A204.1 (cell line): ENCODE measurements around the gene RASA3.
"Not testable (repeated sequence)": the region's sequence is repeated elsewhere in the genome, so short reads cannot be mapped to it uniquely, and the experiment has no call there.

Experiments used
- FAIRE-seq: peaks from 2 replicates; lab custom pipeline; 2012; peaks lifted over from hg19 to GRCh38; lab: Jason Lieb, UNC

Gene RASA3

DNA sequence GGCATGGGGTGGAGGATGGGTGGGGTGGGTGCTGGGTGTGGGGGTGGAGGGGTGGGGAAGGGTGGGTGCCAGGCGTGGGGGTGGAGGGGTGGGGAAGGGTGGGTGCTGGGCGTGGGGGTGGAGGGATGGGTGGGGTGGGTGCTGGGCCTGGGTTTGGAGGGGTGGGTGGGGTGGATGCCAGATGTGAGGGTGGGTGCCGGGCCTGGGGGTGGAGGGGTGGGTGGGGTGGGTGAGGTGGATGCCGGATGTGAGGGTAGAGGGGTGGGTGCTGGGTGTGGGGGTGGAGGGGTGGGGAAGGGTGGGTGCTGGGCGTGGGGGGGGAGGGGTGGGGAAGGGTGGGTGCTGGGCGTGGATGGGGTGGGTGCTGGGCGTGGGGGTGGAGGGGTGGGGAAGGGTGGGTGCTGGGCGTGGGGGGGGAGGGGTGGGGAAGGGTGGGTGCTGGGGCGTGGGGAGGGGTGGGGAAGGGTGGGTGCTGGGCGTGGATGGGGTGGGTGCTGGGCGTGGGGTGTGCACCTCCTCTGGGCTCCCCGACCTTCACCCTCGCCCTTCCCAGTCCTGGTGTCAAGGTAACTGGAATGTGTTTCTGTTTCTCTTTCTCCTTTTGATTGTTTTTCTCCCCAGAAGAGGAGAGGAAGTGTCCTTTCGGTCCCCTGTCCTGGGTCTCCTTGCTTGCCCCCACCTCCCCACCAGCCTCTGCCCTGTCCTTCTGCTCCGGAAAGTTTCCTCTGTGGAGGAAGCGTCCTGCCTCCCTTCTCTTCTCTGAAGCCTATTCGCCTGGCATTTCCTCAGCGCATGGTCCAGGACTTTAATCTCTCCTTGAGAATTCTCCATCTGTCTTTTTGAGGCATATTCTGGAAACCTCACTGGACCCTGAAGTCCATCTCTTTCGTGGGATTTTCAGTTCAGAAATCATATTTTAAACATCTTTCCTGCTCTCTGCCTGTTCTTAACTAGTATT is 23.8 kb upstream of the RASA3 start:
- no peak for FAIRE-seq

DNA sequence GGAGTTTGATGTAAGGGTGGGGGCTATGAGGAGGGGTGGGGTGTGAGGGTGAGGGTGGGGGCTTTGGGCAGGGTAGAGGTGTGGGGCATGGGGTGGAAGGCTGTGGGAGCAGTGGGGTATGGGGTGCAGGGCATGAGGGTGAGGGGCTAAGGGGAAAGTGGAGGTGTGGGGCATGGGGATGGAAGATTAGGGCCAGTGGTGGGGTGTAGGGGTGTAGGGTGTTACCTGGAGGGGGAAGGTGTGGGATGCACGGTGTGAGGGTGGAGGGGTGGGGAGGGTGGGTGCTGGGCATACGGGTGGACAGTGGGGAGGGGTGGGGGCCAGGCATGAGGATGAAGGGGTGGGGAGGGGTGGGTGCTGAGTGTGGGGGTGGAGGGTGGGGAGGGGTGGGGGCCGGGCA is 22.9 kb upstream of the RASA3 start:
- no peak for FAIRE-seq

DNA sequence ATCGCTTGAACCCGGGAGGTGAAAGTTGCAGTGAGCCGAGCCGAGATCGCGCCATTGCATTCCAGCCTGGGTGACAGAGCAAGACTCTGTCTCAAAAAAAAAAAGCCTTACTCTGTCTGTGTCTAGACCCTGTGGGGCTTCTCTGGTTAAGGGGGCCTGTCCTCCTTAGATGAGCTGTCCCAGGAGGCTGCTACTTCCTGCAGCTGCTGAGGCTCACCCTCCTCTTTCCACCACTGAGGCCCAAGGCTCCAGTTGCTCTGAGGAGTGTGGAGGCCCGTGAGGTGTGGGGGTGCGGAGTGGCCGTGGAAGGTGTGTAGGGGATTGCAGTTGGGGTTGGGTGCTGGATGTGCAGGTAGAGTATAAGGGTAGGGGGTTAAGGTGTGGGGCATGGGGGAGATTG is 22.1 kb upstream of the RASA3 start:
- no peak for FAIRE-seq

DNA sequence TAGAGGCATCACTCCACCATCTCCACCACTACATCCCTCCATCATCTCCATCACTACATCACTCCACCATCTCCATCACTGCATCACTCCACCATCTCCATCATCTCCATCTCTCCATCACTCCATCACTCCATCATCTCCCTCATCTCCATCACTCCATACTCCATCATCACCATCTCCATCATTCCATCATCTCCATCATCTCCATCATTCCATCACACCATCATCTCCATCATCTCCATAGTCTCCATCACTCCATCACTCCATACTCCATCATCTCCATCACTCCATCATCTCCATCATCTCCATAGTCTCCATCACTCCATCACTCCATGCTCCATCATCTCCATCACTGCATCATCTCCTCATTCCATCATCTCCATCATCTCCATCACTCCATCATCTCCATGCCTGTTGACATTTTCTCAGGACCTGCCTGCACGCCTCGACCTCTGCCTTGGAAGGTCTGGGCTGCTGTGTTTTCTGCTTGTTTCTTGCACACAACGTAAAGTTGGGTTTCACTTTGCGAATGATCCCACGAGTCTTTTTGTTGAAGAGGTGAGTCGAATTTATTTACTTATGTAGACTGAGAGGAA is 21.2 kb upstream of the RASA3 start:
- no peak for FAIRE-seq

DNA sequence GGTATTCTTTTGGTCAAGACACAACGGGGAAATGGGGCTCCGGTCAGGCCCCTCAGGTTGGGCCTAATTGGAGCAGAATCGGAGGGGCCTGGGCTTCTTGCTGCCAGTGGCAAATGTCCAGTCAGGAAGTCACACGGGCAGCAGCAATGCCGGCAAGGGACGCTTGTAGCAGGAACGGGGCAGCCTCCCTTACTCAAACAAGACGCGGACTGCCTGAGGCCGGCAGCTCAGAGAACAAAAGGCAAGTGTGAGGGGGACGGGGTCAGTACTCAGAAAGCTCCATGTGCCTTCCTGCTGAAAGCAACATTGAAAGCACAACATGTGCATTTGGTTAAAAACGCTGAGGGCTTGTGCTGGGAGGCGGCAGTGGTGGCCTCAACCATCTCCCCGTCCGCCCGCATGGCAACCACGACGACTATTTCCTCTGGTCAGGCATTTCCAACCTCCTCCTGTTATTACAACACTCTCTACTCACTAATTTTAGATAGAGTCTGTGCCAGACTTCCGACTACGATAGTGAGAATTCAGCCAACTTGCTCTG is 20.5 kb upstream of the RASA3 start:
- FAIRE-seq = no peak

DNA sequence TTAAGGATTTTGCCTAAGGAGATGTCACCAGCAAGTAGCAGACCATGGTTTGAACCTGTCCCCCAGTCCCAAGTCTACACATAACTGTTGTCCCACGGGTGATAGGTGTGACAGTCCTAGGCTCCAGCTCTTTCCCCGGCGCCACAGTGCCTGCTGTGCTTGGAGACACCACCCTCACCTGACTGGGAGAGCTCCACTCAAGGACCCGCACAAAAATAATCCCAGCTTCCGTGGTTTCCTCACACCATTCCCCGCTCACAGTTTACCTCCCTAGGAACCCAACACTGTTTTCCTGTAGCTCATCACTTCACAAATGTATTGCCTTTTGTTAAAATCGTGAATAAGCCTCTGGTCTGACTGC is 19.8 kb upstream of the RASA3 start:
- FAIRE-seq = no peak

DNA sequence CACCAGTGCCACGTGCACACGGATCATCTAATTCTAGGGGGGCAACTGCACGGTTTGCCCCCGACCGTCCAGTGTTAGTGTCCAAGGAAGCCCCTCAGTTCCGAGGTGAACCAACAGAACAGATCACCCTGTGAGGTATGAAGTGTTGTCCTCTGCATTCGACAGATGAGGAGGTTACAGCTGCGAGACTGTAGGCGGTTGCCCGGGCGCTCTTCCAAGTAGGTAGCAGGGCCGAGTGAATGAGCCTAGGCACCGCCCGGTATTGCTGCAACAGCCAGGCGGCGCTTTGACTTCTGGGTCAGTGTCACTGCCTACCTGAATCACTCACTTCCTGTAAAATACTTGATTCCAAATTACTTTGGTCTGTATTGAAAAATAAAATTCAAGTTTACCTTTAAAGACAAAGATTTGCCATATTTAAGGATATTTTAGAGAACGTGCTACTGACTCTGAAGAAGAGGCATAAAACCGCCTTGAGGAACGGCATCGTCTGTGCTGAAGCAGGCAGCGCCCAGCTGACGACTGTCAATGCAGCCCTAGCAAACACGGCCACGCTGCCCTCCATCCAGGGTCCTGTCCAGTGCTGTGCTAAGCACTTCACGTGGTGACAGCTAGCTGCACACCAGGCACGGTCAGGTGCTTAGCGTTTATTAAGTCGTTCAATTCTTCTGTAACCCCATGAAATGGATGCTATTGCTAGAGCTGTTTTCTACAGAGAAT is 19.3 kb upstream of the RASA3 start:
- no peak for FAIRE-seq

DNA sequence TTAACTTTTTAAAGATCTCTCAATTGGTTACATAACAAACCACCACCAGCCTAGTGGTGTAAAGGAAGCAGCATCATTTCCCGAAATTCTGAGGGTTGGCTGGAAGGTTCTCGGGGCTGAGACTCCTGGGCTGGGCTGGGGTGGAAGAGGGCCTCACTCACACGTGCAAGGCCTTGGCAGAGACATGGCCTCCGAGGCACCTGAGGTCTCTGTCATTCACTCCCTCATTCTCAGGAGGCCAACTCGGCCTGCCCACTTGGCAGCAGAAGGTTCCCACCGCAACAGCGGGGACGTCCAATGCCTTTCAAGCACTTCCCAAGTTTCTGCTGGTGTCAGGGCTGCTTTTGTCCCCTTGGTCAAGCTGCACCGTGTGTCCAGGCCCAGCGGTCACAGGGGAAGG is 18.6 kb upstream of the RASA3 start:
- FAIRE-seq = no peak

DNA sequence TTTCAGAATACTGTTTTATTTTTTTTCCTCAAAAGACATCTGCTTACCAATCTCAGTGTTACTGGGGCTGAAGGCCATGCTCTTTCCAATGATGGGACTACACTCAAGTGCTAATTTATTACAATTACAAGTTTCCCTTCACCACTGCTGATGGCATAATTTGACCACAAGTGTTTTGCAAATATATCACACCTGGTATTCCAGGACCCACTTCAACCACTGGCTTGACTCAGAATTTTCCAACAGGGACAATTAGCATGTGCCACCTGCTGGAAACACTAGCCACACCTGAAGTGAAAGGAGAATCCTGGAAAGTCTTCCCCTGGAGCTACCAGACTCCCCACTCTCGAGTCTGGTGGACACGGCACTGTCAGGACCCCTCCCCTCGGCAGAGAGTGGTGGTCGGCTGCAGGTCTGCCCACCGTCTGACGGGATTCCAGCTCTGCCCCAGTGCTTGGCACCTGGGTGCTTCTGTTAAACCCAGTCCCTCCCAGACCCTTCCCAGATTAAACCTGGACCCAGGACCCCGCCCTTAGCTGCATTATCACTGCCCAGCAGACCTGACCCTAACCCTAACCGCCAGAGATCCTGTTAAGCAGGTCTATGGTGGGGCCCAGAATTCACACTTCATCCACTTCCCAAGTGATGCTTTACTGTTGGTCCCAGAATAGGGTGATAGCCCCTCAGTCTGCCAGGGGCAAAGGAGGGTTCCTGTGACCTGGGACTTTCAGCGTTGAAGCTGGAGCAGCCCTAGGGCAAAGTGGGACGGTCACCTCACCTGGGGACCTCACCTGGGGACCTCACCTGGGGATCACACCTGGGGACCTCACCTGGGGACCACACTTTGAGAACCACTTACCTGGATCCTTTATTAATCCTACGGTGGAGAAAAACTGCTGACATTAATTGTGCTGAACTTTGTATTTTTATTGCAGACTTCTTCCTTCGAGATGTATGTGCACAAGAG is 17.6 kb upstream of the RASA3 start:
- FAIRE-seq = no peak

DNA sequence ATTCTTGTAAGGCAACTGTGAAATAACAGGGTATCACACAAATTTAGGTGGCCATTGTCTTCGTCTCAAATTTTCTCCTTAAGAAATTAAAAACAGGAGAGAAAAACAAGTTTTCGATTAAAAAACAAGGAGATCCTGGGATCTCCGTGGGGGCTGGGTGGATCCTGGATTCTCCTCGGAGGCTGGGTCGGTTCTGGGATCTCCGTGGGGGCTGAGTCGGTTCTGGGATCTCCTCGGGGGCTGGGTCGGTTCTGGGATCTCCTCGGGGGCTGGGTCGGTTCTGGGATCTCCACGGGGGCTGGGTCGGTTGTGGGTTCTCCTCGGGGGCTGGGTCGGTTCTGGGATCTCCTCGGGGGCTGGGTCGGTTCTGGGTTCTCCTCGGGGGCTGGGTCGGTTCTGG is 16.5 kb upstream of the RASA3 start:
- FAIRE-seq = not testable (repeated sequence)

DNA sequence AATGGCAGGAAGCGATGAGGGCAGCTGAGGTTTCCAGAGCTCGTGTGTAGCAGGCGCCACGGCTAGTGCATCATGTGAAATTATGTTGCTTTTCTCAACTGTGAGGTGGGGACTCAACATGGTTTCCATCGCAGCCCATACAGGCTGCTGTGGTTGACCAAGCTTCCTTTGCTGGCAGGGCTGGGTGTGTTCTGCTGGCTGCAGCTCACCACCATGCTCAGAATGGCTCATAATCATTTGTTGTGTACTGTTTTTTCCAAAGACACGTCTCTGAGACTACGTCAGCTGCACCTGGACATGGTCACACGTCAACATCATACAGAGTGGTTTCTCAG is 16.1 kb upstream of the RASA3 start:
- FAIRE-seq = no peak

DNA sequence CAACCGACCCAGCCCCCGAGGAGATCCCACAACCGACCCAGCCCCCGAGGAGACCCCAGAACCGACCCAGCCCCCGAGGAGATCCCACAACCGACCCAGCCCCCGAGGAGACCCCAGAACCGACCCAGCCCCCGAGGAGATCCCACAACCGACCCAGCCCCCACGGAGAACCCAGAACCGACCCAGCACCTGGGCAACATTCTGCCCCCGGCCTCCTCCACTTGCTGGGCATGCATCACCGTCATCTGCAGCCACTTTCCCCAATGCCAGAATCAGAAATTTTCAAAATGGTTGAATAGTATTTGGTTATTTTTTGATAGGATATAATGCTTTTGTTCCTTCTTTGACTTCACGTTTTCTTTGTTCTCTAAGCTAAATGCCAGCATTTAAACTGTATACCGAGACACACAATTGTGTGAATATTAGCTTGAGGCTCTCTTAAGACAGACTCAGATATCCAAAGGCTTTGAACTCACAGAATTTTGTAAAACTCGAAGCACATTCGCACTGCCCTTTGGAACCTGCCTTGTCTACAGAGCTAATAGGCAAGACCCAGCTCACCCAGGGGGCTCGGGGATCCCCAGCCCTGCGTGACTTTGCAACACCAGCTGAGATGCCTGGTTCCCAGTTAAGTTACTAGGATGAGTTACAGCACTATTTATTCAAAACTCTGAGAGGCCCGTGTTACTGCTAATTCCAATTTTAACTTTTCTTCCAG is 15.5 kb upstream of the RASA3 start:
- no peak for FAIRE-seq

DNA sequence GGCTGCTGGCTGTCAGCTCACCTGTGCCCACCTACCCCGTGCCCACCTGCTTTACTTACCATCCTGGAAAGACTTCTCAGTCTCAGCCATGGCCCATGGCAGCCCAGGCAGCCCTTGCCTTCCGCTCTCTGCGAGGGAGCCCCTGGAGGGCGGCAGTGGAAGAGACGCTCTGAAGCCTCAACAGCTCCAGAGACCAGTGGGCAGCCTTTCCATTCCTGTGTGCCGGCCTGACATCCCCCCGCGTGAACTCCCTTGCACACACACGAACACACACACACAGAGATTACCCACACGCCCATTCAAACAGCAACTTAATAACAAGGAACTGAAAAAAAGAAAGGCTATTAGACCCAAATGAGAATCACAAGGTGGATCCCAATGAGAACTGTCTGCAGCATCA is 14.2 kb upstream of the RASA3 start:
- no peak for FAIRE-seq

DNA sequence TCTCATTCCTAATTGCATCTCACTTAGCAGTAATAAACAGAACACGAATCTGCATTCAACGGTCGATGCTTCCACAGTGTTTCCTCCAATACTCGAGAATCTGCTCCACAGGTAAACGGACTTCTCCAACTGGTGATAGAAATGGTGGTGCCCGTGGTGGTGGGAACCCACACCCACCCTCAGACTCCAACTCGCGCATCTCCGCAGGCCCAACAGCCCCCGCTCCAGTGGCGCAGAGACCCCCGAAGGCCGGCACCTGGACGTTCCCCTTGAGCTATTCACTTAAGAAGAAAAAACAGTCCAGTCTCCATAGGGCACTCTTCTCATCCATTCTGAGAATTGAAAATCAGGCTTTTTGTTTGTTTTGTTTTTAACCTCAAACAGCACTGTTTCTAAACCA is 13.8 kb upstream of the RASA3 start:
- no peak for FAIRE-seq

DNA sequence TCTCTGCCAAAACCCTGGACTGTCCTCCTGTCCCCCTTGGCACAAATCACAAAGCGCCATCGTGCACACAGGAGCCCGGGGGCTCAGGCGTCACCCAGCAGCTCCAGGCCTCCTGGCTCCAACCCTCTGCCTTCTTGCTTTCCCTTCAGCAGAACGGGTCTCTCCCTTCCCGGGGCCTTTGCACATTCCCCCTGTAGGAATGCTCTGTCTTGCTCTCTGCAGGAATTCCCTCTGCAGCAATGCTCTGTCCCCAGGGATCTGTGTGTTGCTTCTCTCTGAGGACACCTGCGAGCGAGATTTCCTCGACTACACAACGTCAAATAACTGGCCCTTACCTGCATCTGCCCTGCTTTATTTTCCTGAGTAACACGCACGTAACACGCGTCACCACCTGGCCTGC is 13.3 kb upstream of the RASA3 start:
- FAIRE-seq = no peak

DNA sequence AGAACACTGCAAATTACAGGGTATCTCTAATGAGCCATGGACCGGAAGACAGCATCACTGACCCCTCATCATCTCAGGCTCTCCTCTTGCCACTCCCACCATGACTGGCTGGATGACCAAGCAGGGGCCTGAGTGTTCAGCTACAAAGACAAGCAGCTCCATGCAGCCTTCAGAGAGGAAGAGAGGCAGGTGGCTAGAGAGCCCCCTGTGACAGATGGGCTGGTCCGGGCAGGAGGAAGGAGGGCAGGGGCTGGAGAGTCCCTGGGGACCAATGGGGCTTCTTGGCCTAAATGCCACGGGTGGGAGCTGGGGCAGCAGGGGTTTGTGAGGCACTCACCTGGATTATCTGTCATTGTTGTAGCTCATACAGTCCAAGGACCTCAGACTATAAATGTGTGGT is 12.8 kb upstream of the RASA3 start:
- FAIRE-seq = no peak

DNA sequence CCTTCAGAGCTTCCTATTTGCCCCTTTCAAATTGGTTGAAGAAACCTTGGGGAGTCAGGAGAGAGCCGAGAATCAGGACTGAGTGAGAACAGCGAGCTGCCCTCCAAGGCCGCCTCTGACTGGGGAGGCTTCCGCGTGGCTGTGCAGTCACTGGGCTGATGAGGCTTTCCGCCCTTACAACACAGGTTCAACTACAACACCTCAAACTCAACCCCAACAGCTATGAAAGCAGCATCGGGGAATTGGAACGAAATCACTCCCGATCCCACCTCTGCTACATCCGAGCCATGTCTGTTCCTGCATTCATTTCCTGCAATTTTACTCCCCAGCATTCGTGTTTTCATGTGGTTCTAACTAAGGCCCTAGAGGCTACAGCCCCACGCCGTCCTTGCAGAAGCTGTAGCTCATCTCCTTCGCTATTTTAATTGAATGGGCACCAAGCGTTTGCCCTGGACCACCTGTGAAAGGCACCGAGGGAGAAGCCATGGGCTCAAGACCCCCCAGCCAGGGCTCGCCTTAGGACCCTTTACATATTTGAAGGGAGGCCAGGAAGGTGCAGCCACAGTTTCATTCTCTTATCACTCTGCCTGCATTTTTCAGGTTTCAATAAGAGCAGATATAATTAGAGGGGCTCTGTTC is 12.3 kb upstream of the RASA3 start:
- no peak for FAIRE-seq

DNA sequence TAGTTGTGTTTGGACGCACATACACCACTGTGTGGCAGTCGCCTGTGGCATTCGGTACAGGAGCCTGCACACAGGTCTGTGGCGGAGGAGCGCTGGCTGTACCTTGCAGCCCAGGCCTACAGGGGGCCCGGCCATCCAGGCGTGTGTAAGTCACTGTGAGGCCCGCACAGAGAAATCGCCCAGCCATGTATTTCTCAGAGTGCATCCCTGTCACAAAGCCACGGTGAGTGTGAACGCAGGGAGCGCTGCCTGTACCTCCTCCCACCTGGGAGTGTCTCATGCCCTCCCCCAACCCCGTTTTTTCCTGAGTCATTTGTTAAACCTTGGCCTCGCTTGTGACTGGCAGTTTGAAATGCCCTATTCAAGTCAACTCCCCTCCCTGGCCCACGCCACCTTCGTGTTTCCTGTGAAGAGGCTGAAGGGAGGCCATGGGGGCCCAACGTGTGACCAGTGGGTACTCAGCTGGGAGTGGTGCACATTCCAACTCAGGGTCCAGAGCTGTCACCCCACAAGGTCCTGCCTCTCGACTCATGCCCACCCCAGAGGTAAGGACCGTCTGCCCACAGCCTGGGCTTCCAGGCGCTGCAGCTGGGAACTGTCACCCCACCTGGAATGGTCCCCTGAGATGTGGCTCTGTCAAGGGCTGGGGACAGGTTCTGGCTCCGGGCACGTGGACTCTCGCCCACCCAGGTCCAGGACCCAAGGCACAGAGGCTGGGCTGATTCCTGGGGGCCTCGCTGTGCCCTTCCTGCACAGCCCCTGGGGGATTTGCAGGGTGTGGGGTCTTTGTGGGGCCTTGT is 11.6 kb upstream of the RASA3 start:
- no peak for FAIRE-seq

DNA sequence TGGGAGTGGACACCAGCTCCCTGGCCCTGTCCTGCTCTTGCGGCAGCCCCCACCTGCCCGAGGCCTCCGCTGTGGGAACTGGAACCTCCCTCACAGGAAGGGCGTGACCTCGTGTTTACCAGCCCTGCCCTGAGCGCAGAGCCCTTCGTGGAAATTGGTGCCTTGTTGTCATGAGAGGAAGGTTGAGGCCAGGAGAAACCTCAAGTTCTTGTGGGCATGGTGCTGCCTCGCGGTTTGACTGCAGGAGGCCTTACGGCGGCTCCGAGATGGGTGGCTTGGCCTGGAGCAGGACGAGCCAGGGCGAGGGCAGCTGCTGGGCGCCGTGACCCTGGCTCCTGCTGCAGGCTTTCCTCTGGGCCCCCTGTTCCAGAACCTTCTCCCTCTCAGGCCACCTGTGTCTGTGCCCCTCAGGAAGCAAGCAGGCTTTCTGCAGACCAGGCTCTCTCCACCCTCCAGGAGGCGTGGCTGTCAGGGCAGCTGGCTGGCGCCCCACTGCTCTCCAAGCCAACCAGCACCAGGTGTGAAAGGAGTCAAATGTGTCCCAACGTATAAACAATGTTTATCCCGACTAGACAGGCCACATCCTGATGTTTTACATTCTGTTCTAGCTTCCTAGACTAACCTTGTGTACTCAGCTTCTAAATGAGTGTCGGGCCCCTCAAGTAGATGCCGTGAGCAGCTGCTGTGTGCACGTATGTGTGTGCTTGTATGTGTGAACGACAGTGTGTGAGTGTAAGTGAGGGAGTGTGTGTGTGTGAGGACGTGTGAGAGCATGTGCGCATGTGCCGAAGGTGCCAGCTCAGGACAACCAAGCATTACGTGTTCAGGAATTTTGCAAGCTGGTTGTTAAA is 10.4 kb upstream of the RASA3 start:
- FAIRE-seq = no peak
